ENCODE results near the gene CCDC7.

- TF ChIP-seq CTCF (conservative IDR thresholded peaks at IDR 0.05), result no peak
- no peak for TF ChIP-seq EZH2 (IDR thresholded peaks at IDR 0.05; ENCODE audit: low read depth)
Observed at GRCh38 chr10:32538256-32538655, 92.3 kb downstream of the CCDC7 start.
